Ascending aorta (tissue), 2 donors: ENCODE data around the gene USP34. TPM values are rescaled to one million over a fixed set of nuclear protein-coding genes. Genes with fewer than 3 reads are reported as not detected.

ENCODE experiments used
- DNase-seq, 2 donors: peaks; one replicate each; pipeline ENCODE4 v3.0.0-alpha.2; 2019; ENCODE audit warnings: low spot score in 2 of 2
- H3K27ac ChIP-seq, 2 donors: fragments of 200-600 bp; sonication (generic); one replicate each; pipeline ENCODE4 v1.5.1; 2016 to 2017; ENCODE audit warnings: mild to moderate bottlenecking in 1 of 2
- H3K27me3 ChIP-seq: fragments of 200-600 bp; sonication (generic); one replicate; pipeline ENCODE4 v1.5.1; 2017
- H3K36me3 ChIP-seq, 2 donors: fragments of 200-600 bp; sonication (generic); one replicate each; pipeline ENCODE4 v1.5.1; 2016
- H3K4me1 ChIP-seq, 2 donors: fragments of 200-600 bp; sonication (generic); one replicate each; pipeline ENCODE4 v1.5.1; 2016 to 2017; ENCODE audit warnings: mild to moderate bottlenecking in 1 of 2
- H3K4me3 ChIP-seq, 2 donors: fragments of 200-600 bp; sonication (generic); one replicate each; pipeline ENCODE4 v1.5.1; 2016 to 2017; ENCODE audit warnings: mild to moderate bottlenecking in 1 of 2
- H3K9me3 ChIP-seq, 2 donors: fragments of 200-600 bp; sonication (generic); one replicate each; pipeline ENCODE4 v1.5.1; 2016
- intact Hi-C: fragments of 100-400 bp; cut with DNase I; formaldehyde crosslinking; loops from one replicate; pipeline ENCODE4 v1.15.1; 2023
- total RNA-seq: library from RNA; depleted of rRNA; stranded (reverse); fragments of >200 nt; gene quantifications from one replicate; pipeline ENCODE4 v1.1.0, GENCODE V29; 2016
- TF ChIP-seq, protein P1 (sequence below), 3 experiments: fragments of 200-600 bp in 2 of 3; fragments of 450-650 bp in 1 of 3; sonication (generic) in 2 of 3; IDR thresholded peaks; one replicate each; pipeline ENCODE4 v1.5.1; 2016 to 2019; ENCODE audit warnings: antibody characterized with exemption in 3 of 3, mild to moderate bottlenecking in 1 of 3, moderate library complexity in 1 of 3

The USP34 gene
- total RNA-seq, 1 donor from 2014 or later, result 59.3 TPM

DNA sequence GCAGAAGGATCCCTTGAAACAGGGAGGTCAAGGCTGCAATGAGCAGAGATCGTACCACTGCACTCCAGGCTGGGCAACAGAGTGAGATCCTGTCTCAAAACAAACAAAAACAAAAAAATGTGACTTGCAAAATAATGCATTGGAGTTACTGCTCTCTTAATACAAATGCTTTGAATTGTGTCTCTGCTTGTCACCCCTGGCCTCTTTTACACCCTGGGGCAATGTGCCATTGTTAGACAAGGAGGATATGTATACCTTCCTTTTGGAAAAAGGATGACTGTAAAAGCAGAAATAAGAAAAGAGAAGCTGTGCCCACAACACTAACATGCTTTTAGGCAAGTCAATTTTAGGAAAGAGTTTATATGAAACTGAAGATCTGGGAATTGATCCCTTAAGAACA, 329.7 kb downstream of the USP34 start:
- no peaks in the 10 kb centered on the region for H3K9me3 ChIP-seq
- no peaks in the 10 kb centered on the region for H3K27me3 ChIP-seq
- TF ChIP-seq, protein P1, sequence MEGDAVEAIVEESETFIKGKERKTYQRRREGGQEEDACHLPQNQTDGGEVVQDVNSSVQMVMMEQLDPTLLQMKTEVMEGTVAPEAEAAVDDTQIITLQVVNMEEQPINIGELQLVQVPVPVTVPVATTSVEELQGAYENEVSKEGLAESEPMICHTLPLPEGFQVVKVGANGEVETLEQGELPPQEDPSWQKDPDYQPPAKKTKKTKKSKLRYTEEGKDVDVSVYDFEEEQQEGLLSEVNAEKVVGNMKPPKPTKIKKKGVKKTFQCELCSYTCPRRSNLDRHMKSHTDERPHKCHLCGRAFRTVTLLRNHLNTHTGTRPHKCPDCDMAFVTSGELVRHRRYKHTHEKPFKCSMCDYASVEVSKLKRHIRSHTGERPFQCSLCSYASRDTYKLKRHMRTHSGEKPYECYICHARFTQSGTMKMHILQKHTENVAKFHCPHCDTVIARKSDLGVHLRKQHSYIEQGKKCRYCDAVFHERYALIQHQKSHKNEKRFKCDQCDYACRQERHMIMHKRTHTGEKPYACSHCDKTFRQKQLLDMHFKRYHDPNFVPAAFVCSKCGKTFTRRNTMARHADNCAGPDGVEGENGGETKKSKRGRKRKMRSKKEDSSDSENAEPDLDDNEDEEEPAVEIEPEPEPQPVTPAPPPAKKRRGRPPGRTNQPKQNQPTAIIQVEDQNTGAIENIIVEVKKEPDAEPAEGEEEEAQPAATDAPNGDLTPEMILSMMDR (IDR thresholded peaks at IDR 0.05), result no peak
- H3K4me1 ChIP-seq, result peaks cover 0 to 9% of the 10 kb centered on the region in 2 donors
- intact Hi-C loops, result loop anchor here (10.0 kb wide), 1 partner anchor 256 kb away; the partner anchor contains the start of gene REL
- no peak for DNase-seq
- H3K27ac ChIP-seq, result no peak overlapping the region
- no peak overlapping the region for H3K4me3 ChIP-seq
- no peaks in the 10 kb centered on the region for H3K36me3 ChIP-seq

DNA sequence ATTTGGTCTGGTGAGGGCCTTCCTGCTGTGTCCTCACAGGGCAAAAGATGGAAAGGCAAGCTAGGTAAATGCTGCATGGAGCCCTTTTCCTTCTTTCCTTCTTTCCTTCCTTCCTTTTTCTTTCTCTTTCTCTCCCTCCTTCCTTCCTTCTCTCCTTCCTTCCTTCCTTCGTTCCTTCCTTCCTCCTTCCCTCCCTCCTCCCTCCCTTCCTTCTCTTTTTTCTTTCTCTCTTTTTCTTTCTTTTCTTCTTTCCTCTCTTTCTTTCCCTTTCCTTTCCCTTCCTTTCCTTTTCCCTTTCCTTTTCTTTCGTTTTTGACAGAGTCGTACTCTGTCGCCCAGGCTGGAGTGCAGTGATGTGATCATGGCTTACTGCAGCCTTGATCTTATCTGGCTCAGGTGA, 332.0 kb downstream of the USP34 start:
- Histone ChIP-seq H3K27ac (no peak overlapping the region), H3K4me1 (no peaks in the 10 kb centered on the region), H3K4me3 (no peak overlapping the region), H3K27me3 (no peaks in the 10 kb centered on the region), H3K36me3 (no peaks in the 10 kb centered on the region), H3K9me3 (no peaks in the 10 kb centered on the region)
- TF ChIP-seq, protein P1 (IDR thresholded peaks at IDR 0.05), result no peak
- intact Hi-C loops, result no loop called here
- DNase-seq, result no peak

Other genes with a start within 250 kb of the USP34 start
- gene XPO1, start 67.3 kb upstream of the USP34 start, total RNA-seq, result 47.9 TPM